Measurements from ENCODE around the gene TRIM29.

TRIM29 gene

GRCh38 chr11:120128392-120129119 lies 9.4 kb downstream of the TRIM29 start:
- no peak overlapping the region for H3K23ac ChIP-seq (ENCODE audit: low read depth, low read length, poor library complexity)
- H2BK12ac ChIP-seq (ENCODE audit: low read length): no peak overlapping the region
- H3K14ac ChIP-seq (ENCODE audit: low read length): no peak overlapping the region
- H3K9me3 ChIP-seq (replicated peaks in 1 of 2; ENCODE audit: control insufficient read depth in 2 of 2, insufficient read depth in 1 of 2, low read depth in 1 of 2, low read length in 2 of 2): no peaks in the 10 kb centered on the region
- H3K4me1 ChIP-seq (ENCODE audit: control insufficient read depth in 2 of 2, insufficient read depth in 1 of 2, low read depth in 1 of 2, low read length in 2 of 2): peaks cover 0 to 4% of the 10 kb centered on the region in 2 donors
- no peak overlapping the region for H3K4me2 ChIP-seq (ENCODE audit: insufficient read depth, low read length, poor library complexity, severe bottlenecking)
- no peak overlapping the region for H4K8ac ChIP-seq (ENCODE audit: low read depth, low read length)
- H3K36me3 ChIP-seq (replicated peaks in 1 of 2; ENCODE audit: control insufficient read depth in 2 of 2, insufficient read depth in 2 of 2, low read length in 2 of 2): no peaks in the 10 kb centered on the region
- peak overlapping the region; percentile 38 for H4K91ac ChIP-seq (ENCODE audit: low read depth, low read length, poor library complexity)
- no peak for DNase-seq (ENCODE audit: low spot score)
- H2AFZ ChIP-seq (ENCODE audit: low read length): no peak overlapping the region
- H3K27ac ChIP-seq (replicated peaks; ENCODE audit: low read length): no peak overlapping the region
- H2BK5ac ChIP-seq (ENCODE audit: low read length): no peak overlapping the region
- H2BK120ac ChIP-seq (ENCODE audit: low read depth, low read length): no peak overlapping the region
- peak overlapping the region; percentile 15 for H3K18ac ChIP-seq (ENCODE audit: low read length)
- H3K9ac ChIP-seq (ENCODE audit: low read depth, low read length, poor library complexity): no peak overlapping the region
- H2BK15ac ChIP-seq (ENCODE audit: low read length): no peak overlapping the region
- peaks cover 0 to 43% (median 0%) of the 10 kb centered on the region in 3 experiments for H3K27me3 ChIP-seq (ENCODE audit: control insufficient read depth in 3 of 3, insufficient read depth in 3 of 3, low read depth in 1 of 3, low read length in 3 of 3)
- no peaks in the 10 kb centered on the region for H3K79me1 ChIP-seq (ENCODE audit: low read depth, low read length)
- no peak overlapping the region for H2AK5ac ChIP-seq (ENCODE audit: low read depth, low read length)
- WGBS, 2 donors (ENCODE audit: extremely low coverage in 2 of 2, insufficient read length in 2 of 2, insufficient replicate concordance in 1 of 2): no CpG with 5 or more reads among the region's 14 CpGs
- no peak overlapping the region for H3K4ac ChIP-seq (ENCODE audit: low read length)
- H3K4me3 ChIP-seq (ENCODE audit: low read length in 2 of 2): no peak overlapping the region

GRCh38 chr11:120127236-120127635 lies 10.7 kb downstream of the TRIM29 start:
- Histone ChIP-seq H3K79me1 (ENCODE audit: low read depth, low read length) (no peaks in the 10 kb centered on the region), H3K9ac (ENCODE audit: low read depth, low read length, poor library complexity) (no peak overlapping the region), H4K8ac (ENCODE audit: low read depth, low read length) (no peak overlapping the region), H3K4me3 (ENCODE audit: low read length in 2 of 2) (no peak overlapping the region), H3K4ac (ENCODE audit: low read length) (no peak overlapping the region), H4K91ac (ENCODE audit: low read depth, low read length, poor library complexity) (no peak overlapping the region), H3K27me3 (ENCODE audit: control insufficient read depth in 3 of 3, insufficient read depth in 3 of 3, low read depth in 1 of 3, low read length in 3 of 3) (peaks cover 0 to 34% (median 0%) of the 10 kb centered on the region in 3 experiments), H3K27ac (replicated peaks; ENCODE audit: low read length) (no peak overlapping the region), H3K4me1 (ENCODE audit: control insufficient read depth in 2 of 2, insufficient read depth in 1 of 2, low read depth in 1 of 2, low read length in 2 of 2) (peaks cover 0 to 6% of the 10 kb centered on the region in 2 donors), H2AFZ (ENCODE audit: low read length) (no peak overlapping the region), H2BK5ac (ENCODE audit: low read length) (no peak overlapping the region), H3K4me2 (ENCODE audit: insufficient read depth, low read length, poor library complexity, severe bottlenecking) (no peak overlapping the region), H3K9me3 (replicated peaks in 1 of 2; ENCODE audit: control insufficient read depth in 2 of 2, insufficient read depth in 1 of 2, low read depth in 1 of 2, low read length in 2 of 2) (no peaks in the 10 kb centered on the region), H2AK5ac (ENCODE audit: low read depth, low read length) (no peak overlapping the region), H3K23ac (ENCODE audit: low read depth, low read length, poor library complexity) (no peak overlapping the region), H2BK120ac (ENCODE audit: low read depth, low read length) (no peak overlapping the region), H3K18ac (ENCODE audit: low read length) (no peak overlapping the region), H2BK15ac (ENCODE audit: low read length) (no peak overlapping the region), H3K14ac (ENCODE audit: low read length) (no peak overlapping the region), H2BK12ac (ENCODE audit: low read length) (no peak overlapping the region), H3K36me3 (replicated peaks in 1 of 2; ENCODE audit: control insufficient read depth in 2 of 2, insufficient read depth in 2 of 2, low read length in 2 of 2) (no peaks in the 10 kb centered on the region)
- no peak for DNase-seq (ENCODE audit: low spot score)
- no CpG with 5 or more reads among the region's 7 CpGs for WGBS, 2 donors (ENCODE audit: extremely low coverage in 2 of 2, insufficient read length in 2 of 2, insufficient replicate concordance in 1 of 2)

- Histone ChIP-seq H3K27me3 (ENCODE audit: control insufficient read depth in 3 of 3, insufficient read depth in 3 of 3, low read depth in 1 of 3, low read length in 3 of 3) (peaks cover 0 to 28% (median 0%) of the 10 kb centered on the region in 3 experiments), H3K4me2 (ENCODE audit: insufficient read depth, low read length, poor library complexity, severe bottlenecking) (no peak overlapping the region), H3K9me3 (replicated peaks in 1 of 2; ENCODE audit: control insufficient read depth in 2 of 2, insufficient read depth in 1 of 2, low read depth in 1 of 2, low read length in 2 of 2) (no peaks in the 10 kb centered on the region), H2BK5ac (ENCODE audit: low read length) (no peak overlapping the region), H3K36me3 (replicated peaks in 1 of 2; ENCODE audit: control insufficient read depth in 2 of 2, insufficient read depth in 2 of 2, low read length in 2 of 2) (no peaks in the 10 kb centered on the region), H2BK12ac (ENCODE audit: low read length) (no peak overlapping the region), H3K4ac (ENCODE audit: low read length) (no peak overlapping the region), H4K91ac (ENCODE audit: low read depth, low read length, poor library complexity) (no peak overlapping the region), H3K23ac (ENCODE audit: low read depth, low read length, poor library complexity) (no peak overlapping the region), H3K4me1 (ENCODE audit: control insufficient read depth in 2 of 2, insufficient read depth in 1 of 2, low read depth in 1 of 2, low read length in 2 of 2) (peaks cover 0 to 7% of the 10 kb centered on the region in 2 donors), H4K8ac (ENCODE audit: low read depth, low read length) (no peak overlapping the region), H2AK5ac (ENCODE audit: low read depth, low read length) (no peak overlapping the region), H2BK15ac (ENCODE audit: low read length) (no peak overlapping the region), H3K9ac (ENCODE audit: low read depth, low read length, poor library complexity) (no peak overlapping the region), H2BK120ac (ENCODE audit: low read depth, low read length) (no peak overlapping the region), H3K14ac (ENCODE audit: low read length) (no peak overlapping the region), H3K27ac (replicated peaks; ENCODE audit: low read length) (no peak overlapping the region), H2AFZ (ENCODE audit: low read length) (no peak overlapping the region), H3K18ac (ENCODE audit: low read length) (no peak overlapping the region), H3K79me1 (ENCODE audit: low read depth, low read length) (no peaks in the 10 kb centered on the region), H3K4me3 (ENCODE audit: low read length in 2 of 2) (no peak overlapping the region)
- DNase-seq (ENCODE audit: low spot score): no peak
- WGBS, 2 donors (ENCODE audit: extremely low coverage in 2 of 2, insufficient read length in 2 of 2, insufficient replicate concordance in 1 of 2): no CpG with 5 or more reads among the region's 4 CpGs
Measured at GRCh38 chr11:120126620-120127019, 11.3 kb downstream of the TRIM29 start.

GRCh38 chr11:120125509-120125908 lies 12.4 kb downstream of the TRIM29 start:
- H2BK12ac ChIP-seq (ENCODE audit: low read length): no peak overlapping the region
- peaks cover 0 to 22% (median 0%) of the 10 kb centered on the region in 3 experiments for H3K27me3 ChIP-seq (ENCODE audit: control insufficient read depth in 3 of 3, insufficient read depth in 3 of 3, low read depth in 1 of 3, low read length in 3 of 3)
- no peak overlapping the region for H3K4ac ChIP-seq (ENCODE audit: low read length)
- DNase-seq (ENCODE audit: low spot score): no peak
- H4K91ac ChIP-seq (ENCODE audit: low read depth, low read length, poor library complexity): no peak overlapping the region
- no peak overlapping the region for H2AFZ ChIP-seq (ENCODE audit: low read length)
- H2BK15ac ChIP-seq (ENCODE audit: low read length): no peak overlapping the region
- no peak overlapping the region for H3K27ac ChIP-seq (replicated peaks; ENCODE audit: low read length)
- H3K18ac ChIP-seq (ENCODE audit: low read length): no peak overlapping the region
- no peak overlapping the region for H3K23ac ChIP-seq (ENCODE audit: low read depth, low read length, poor library complexity)
- peaks cover 4 to 7% of the 10 kb centered on the region in 2 donors for H3K4me1 ChIP-seq (ENCODE audit: control insufficient read depth in 2 of 2, insufficient read depth in 1 of 2, low read depth in 1 of 2, low read length in 2 of 2)
- H3K14ac ChIP-seq (ENCODE audit: low read length): no peak overlapping the region
- no peak overlapping the region for H3K4me2 ChIP-seq (ENCODE audit: insufficient read depth, low read length, poor library complexity, severe bottlenecking)
- no peak overlapping the region for H2BK120ac ChIP-seq (ENCODE audit: low read depth, low read length)
- H4K8ac ChIP-seq (ENCODE audit: low read depth, low read length): no peak overlapping the region
- H3K79me1 ChIP-seq (ENCODE audit: low read depth, low read length): no peaks in the 10 kb centered on the region
- no peaks in the 10 kb centered on the region for H3K9me3 ChIP-seq (replicated peaks in 1 of 2; ENCODE audit: control insufficient read depth in 2 of 2, insufficient read depth in 1 of 2, low read depth in 1 of 2, low read length in 2 of 2)
- no peak overlapping the region for H3K4me3 ChIP-seq (ENCODE audit: low read length in 2 of 2)
- no peak overlapping the region for H2AK5ac ChIP-seq (ENCODE audit: low read depth, low read length)
- H3K36me3 ChIP-seq (replicated peaks in 1 of 2; ENCODE audit: control insufficient read depth in 2 of 2, insufficient read depth in 2 of 2, low read length in 2 of 2): no peaks in the 10 kb centered on the region
- H3K9ac ChIP-seq (ENCODE audit: low read depth, low read length, poor library complexity): no peak overlapping the region
- WGBS, 2 donors (ENCODE audit: extremely low coverage in 2 of 2, insufficient read length in 2 of 2, insufficient replicate concordance in 1 of 2): no CpG with 5 or more reads among the region's 8 CpGs
- H2BK5ac ChIP-seq (ENCODE audit: low read length): no peak overlapping the region

Data from neuronal stem cell (in vitro differentiated cells).